Stimulated activated CD8-positive, alpha-beta memory T cell treated with anti-CD3 and anti-CD28 coated beads, Interleukin-7, amount 100 ng/mL, for 24 hours (primary cell): ENCODE results near the gene ATP6V0C.
"Not testable (repeated sequence)": the region's sequence is repeated elsewhere in the genome, so short reads cannot be mapped to it uniquely, and the experiment has no call there.

Experiments
- DNase-seq: peaks from one replicate; pipeline ENCODE4 v3.0.0-alpha.2; 2020; ENCODE audit warnings: low read depth

ATP6V0C gene

GRCh38 chr16:2474877-2475412 lies 38.8 kb upstream of the ATP6V0C start, which contains the start of gene TBC1D24:
Gene TBC1D24, plus strand, starts transcription at chr16:2475127. Its CDS starts 21,022 bp downstream, at chr16:2496149.
- peak; percentile 66 for DNase-seq

GRCh38 chr16:2475413-2476344 lies 38.1 kb upstream of the ATP6V0C start:
- no peak for DNase-seq

- DNase-seq, result no peak
These were observed 37.4 kb upstream of the ATP6V0C start for GRCh38 chr16:2476345-2476720.

GRCh38 chr16:2476741-2477140 lies 37.0 kb upstream of the ATP6V0C start:
- DNase-seq, result no peak

GRCh38 chr16:2477327-2477726 lies 36.4 kb upstream of the ATP6V0C start:
- no peak for DNase-seq

GRCh38 chr16:2478279-2478678 lies 35.5 kb upstream of the ATP6V0C start:
- DNase-seq, result no peak

- not testable (repeated sequence) for DNase-seq
These were observed 33.8 kb upstream of the ATP6V0C start for GRCh38 chr16:2479996-2480395.

- no peak for DNase-seq
These were observed 32.8 kb upstream of the ATP6V0C start for GRCh38 chr16:2480948-2481347.

GRCh38 chr16:2481676-2482075 lies 32.1 kb upstream of the ATP6V0C start:
- no peak for DNase-seq

GRCh38 chr16:2482249-2482648 lies 31.5 kb upstream of the ATP6V0C start:
- DNase-seq, result no peak

- no peak for DNase-seq
These were observed 30.8 kb upstream of the ATP6V0C start for GRCh38 chr16:2482708-2483534.

GRCh38 chr16:2483939-2484897 lies 29.5 kb upstream of the ATP6V0C start:
- DNase-seq, result no peak

GRCh38 chr16:2484898-2485508 lies 28.7 kb upstream of the ATP6V0C start:
- no peak for DNase-seq

GRCh38 chr16:2485811-2486507 lies 27.8 kb upstream of the ATP6V0C start:
- no peak for DNase-seq

GRCh38 chr16:2486645-2487516 lies 26.9 kb upstream of the ATP6V0C start:
- DNase-seq, result peak; percentile 53

GRCh38 chr16:2487517-2487842 lies 26.3 kb upstream of the ATP6V0C start:
- no peak for DNase-seq

GRCh38 chr16:2487903-2488531 lies 25.7 kb upstream of the ATP6V0C start:
- DNase-seq, result no peak

GRCh38 chr16:2489581-2489980 lies 24.2 kb upstream of the ATP6V0C start:
- DNase-seq, result no peak
